Psoas muscle (tissue), 8 donors: ENCODE measurements around the gene LPAR3. TPM values are rescaled to one million over a fixed set of nuclear protein-coding genes. Genes with fewer than 3 reads are reported as not detected.

Source experiments
- ATAC-seq, 4 donors: fragments of 200-7000 bp; cut with Tn5 transposase; one replicate each; pipeline ENCODE4 v1.9.1; 2020; ENCODE audit warnings: moderate library complexity in 3 of 4, mild to moderate bottlenecking in 2 of 4
- DNase-seq, 2 donors: peaks; one replicate each; pipeline ENCODE4 v3.0.0-alpha.2; 2020
- H3K27ac ChIP-seq: fragments of 200-600 bp; one replicate; pipeline ENCODE4 v1.8.0; 2022
- H3K27me3 ChIP-seq, 3 donors: fragments of 200-600 bp in 1 of 3; one replicate each; pipeline versions ENCODE4 v1.6.1 to v1.8.0; 2013 to 2022; ENCODE audit warnings: low read length in 2 of 3, mild to moderate bottlenecking in 2 of 3, moderate library complexity in 1 of 3; ENCODE audit not compliant: insufficient read depth in 3 of 3
- H3K36me3 ChIP-seq, 2 donors: fragments of 200-600 bp in 1 of 2; one replicate each; pipeline versions ENCODE4 v1.6.1 to v1.8.0; 2013 to 2022; ENCODE audit warnings: low read depth in 1 of 2, mild to moderate bottlenecking in 1 of 2, moderate library complexity in 1 of 2; ENCODE audit not compliant: insufficient read depth in 1 of 2
- H3K4me1 ChIP-seq: fragments of 200-600 bp; one replicate; pipeline ENCODE4 v1.8.0; 2022
- H3K4me3 ChIP-seq: fragments of 200-600 bp; one replicate; pipeline ENCODE4 v1.8.0; 2022; ENCODE audit warnings: mild to moderate bottlenecking
- H3K9me3 ChIP-seq: fragments of 200-600 bp; one replicate; pipeline ENCODE4 v1.8.0; 2022
- CTCF ChIP-seq: fragments of 200-600 bp; IDR thresholded peaks from one replicate; pipeline ENCODE4 v1.8.0; 2022; ENCODE audit warnings: antibody characterized with exemption
- WGBS, 3 donors: extraction: QIAGEN DNeasy Blood & Tissue Kit; methylation state at CpG; one replicate each; pipeline versions ENCODE4 v1.1.6 to v1.1.7; 2013; 5-methylcytosine and 5-hydroxymethylcytosine counted together
- intact Hi-C, 2 donors: fragments of 100-400 bp; cut with DNase I; formaldehyde crosslinking; loops; one replicate each; pipeline versions ENCODE4 v1.11.0 to v1.14.2; 2022
- polyA plus RNA-seq, 3 donors: library from polyadenylated mRNA; stranded (reverse); fragments of 200-250 nt; gene quantifications; one replicate each; pipeline ENCODE4 v1.2.3, GENCODE V29; 2013
- total RNA-seq, 4 donors: library from RNA; stranded (reverse); fragmentation: NEBNext Ultra II Directional in 2 of 4; extraction: Animal tissue kit (Norgen Biotek cat#: 25700) in 2 of 4; gene quantifications; one replicate each; pipeline versions ENCODE4 v1.2.1 to v1.2.4, GENCODE V29; 2021 to 2023
- donor health status: healthy with polysubstance abuse.
- donor health status: DM: no; HTN: no; CAD: no; lungs with moderate emphysema.
- donor health status: Bipolar disorder and iron deficiency.
- donor health status: healthy.
- donor health status: DM: yes; HTN: yes; CAD: no.
- donor health status: DM: no; HTN: no; CAD: no.
- donor health status: DM: no; HTN: no; CAD: no.
- donor health status: DM: yes; HTN: yes; CAD: no.

LPAR3 gene
- total and polyA plus RNA-seq, 7 donors, result 0.01 to 0.20 (median 0.03) TPM; not detected in 4

DNA sequence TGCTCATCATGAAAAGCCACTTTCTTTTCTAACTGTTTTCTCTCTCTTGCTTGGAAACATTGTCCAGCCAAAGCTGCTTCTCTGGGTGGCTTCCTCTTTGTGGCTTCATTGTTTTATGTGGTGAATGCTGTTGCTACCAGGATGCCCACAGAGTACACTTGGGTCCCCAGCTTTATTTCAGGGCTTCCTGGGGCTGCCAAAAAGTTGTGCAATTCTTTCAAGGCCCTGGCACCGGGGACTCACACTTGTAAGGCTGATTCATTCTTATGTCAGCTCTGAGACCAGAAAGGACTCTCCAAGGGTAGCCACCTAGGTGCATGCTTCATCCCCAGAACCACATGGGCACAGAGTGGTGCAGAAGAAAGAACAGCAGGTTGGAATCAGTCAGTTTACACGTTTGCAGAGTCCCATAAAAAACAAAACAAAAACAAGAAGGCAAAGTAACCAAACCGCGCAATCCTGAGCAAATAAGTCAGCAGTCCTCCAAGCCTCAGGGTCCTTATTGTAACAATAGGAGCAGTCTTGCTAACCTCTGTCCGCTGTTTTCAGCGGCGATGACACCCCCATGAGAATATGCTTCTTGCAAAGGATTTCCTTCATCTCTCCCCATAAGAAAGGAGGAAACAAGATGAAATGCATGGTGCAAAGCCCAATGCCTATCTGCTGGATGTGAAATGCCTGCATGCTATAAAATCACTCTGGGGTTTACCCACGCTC, 112.8 kb downstream of the LPAR3 start:
- H3K4me1 ChIP-seq, result no peaks in the 10 kb centered on the region
- 74 to 76% (median 76%) methylated on average over 8 of the region's 8 CpGs for WGBS, 3 donors
- no peak overlapping the region for H3K27ac ChIP-seq
- intact Hi-C loops, result loop anchor here (10.0 kb wide), 2 partner anchors 155 to 875 kb away; no protein-coding TSS in a partner anchor
- no peak for TF ChIP-seq CTCF
- no peaks in the 10 kb centered on the region for H3K36me3 ChIP-seq
- H3K4me3 ChIP-seq, result no peak overlapping the region
- no peak for DNase-seq
- H3K27me3 ChIP-seq, result peaks cover 0 to 3% (median 1%) of the 10 kb centered on the region in 3 donors
- no peaks in the 10 kb centered on the region for H3K9me3 ChIP-seq
- no peak for ATAC-seq

GRCh38 chr1:84776639-84777038, 116.4 kb downstream of the LPAR3 start:
- 80 to 82% (median 81%) methylated on average over 5 of the region's 5 CpGs for WGBS, 3 donors
- H3K36me3 ChIP-seq, result no peaks in the 10 kb centered on the region
- intact Hi-C loops, result loop anchor here (10.0 kb wide), 2 partner anchors 158 to 872 kb away; no protein-coding TSS in a partner anchor

GRCh38 chr1:84775535-84775920, 117.5 kb downstream of the LPAR3 start:
- ATAC-seq, result no peak
- WGBS, 3 donors, result 46 to 68% (median 46%) methylated on average over 3 of the region's 3 CpGs

More at GRCh38 chr1:84776639-84777038, 116.4 kb downstream of the LPAR3 start:
- TF ChIP-seq CTCF, result no peak
- no peaks in the 10 kb centered on the region for H3K9me3 ChIP-seq
- peaks cover 0 to 3% (median 0%) of the 10 kb centered on the region in 3 donors for H3K27me3 ChIP-seq
- no peaks in the 10 kb centered on the region for H3K4me1 ChIP-seq
- H3K27ac ChIP-seq, result no peak overlapping the region
- no peak for DNase-seq
- no peak for ATAC-seq
- H3K4me3 ChIP-seq, result no peak overlapping the region

DNA sequence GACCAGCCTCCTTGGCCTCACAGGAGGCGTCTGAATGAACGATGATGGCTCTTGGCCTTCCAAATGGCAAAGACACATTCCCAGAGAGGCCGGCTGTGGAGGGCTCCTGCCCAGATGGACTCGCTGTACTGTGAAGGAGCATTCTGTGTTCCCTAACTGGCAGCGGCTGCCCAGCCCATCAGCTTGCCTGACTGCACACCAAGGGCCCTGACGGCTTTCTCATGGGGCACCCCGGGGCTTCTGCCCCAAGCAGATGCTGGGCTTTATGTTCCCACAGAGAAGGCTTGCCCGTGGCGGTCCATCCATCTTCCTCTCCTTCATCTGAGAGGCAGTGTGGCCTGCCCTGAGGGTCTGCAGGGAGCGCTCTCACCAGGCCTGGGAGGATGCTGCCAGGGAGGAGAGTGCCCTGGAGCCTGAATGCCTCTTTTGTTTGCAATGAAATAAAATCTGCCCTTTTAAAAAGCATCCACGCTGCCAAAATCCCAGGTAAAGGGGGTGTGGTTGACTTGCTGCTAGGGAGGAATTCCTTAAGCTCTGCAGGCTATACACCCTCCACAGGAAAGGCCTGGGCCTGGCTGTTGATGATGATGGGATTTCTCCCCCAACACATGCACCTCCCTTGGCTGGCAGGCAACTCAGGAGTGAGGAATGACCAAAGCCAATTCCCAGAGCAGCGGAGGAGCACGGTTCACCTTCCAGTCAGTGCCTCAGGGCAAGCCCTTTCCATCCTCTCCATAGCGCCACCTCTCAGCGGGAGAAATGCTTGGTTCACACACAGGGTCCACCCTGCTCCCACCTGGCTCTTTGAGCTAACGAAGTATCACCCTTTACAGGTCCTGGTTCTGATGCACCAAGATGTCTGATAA, 118.1 kb downstream of the LPAR3 start:
- Histone ChIP-seq H3K9me3 (no peaks in the 10 kb centered on the region), H3K27ac (no peak overlapping the region), H3K4me3 (no peak overlapping the region), H3K36me3 (no peaks in the 10 kb centered on the region), H3K4me1 (no peaks in the 10 kb centered on the region), H3K27me3 (peaks cover 0 to 3% (median 0%) of the 10 kb centered on the region in 3 donors)
- 76 to 80% (median 77%) methylated on average over 16 of the region's 16 CpGs for WGBS, 3 donors
- no peak for ATAC-seq
- TF ChIP-seq CTCF, result no peak
- intact Hi-C loops, result loop anchor here (5.0 to 10.0 kb wide), 4 partner anchors 160 to 870 kb away; no protein-coding TSS in a partner anchor
- no peak for DNase-seq

More at GRCh38 chr1:84775535-84775920, 117.5 kb downstream of the LPAR3 start:
- intact Hi-C loops, result loop anchor here (10.0 kb wide), 2 partner anchors 159 to 871 kb away; no protein-coding TSS in a partner anchor
- H3K27ac ChIP-seq, result no peak overlapping the region
- H3K9me3 ChIP-seq, result no peaks in the 10 kb centered on the region
- H3K36me3 ChIP-seq, result no peaks in the 10 kb centered on the region
- no peak for TF ChIP-seq CTCF
- H3K4me1 ChIP-seq, result no peaks in the 10 kb centered on the region
- DNase-seq, result no peak
- H3K27me3 ChIP-seq, result peaks cover 0 to 3% (median 0%) of the 10 kb centered on the region in 3 donors
- H3K4me3 ChIP-seq, result no peak overlapping the region
